ENCODE measurements around the gene SLC8A2.

DNA sequence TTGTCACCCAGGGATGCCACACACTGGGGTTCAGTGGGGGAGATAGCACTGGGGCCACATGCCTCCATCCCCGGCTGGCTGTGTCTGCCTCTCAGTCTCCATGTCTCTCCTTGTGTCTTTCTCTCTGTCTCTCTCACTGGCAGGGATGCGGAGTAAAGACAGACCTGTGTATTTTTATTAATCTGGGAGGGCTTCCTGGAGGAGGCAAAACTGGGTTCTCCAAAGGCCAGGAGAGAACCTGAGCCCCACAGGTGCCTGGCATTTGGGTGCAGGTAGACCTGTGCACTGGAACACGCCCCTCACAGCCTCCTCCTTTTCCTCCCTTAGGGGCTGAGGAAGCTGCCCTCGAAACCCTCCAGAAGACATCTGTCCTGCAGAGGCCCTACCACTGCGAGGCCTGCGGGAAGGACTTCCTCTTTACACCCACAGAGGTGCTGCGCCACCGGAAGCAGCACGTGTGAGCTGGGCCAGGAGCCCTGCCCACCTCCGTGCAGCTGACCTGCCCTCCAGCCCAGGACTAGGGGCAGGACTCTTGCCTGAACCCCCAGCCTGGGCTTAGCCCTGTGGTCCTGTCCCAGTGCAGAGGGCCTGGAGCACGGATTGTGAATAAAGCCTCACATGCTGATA, 89.9 kb downstream of the SLC8A2 start:
- TF ChIP-seq ARNT (IDR thresholded peaks at IDR 0.05) (no peak), SUZ12 (IDR thresholded peaks at IDR 0.05) (no peak), HDGF (IDR thresholded peaks at IDR 0.05; ENCODE audit: borderline replicate concordance) (no peak), ELF4 (IDR thresholded peaks at IDR 0.05) (no peak), SP1 (IDR thresholded peaks at IDR 0.05) (no peak), ZNF384 (IDR thresholded peaks at IDR 0.05) (no peak), NFRKB (IDR thresholded peaks at IDR 0.05) (no peak), FOXM1 (IDR thresholded peaks at IDR 0.05; ENCODE audit: borderline replicate concordance) (no peak), CTBP1 (IDR thresholded peaks at IDR 0.05; ENCODE audit: borderline replicate concordance) (no peak), LEF1 (IDR thresholded peaks at IDR 0.05; ENCODE audit: borderline replicate concordance) (no peak), FOXK2 (IDR thresholded peaks at IDR 0.05) (no peak), FOXA1 (IDR thresholded peaks at IDR 0.05) (no peak), TARDBP (IDR thresholded peaks at IDR 0.05) (no peak)
- TF ChIP-seq, protein P1, sequence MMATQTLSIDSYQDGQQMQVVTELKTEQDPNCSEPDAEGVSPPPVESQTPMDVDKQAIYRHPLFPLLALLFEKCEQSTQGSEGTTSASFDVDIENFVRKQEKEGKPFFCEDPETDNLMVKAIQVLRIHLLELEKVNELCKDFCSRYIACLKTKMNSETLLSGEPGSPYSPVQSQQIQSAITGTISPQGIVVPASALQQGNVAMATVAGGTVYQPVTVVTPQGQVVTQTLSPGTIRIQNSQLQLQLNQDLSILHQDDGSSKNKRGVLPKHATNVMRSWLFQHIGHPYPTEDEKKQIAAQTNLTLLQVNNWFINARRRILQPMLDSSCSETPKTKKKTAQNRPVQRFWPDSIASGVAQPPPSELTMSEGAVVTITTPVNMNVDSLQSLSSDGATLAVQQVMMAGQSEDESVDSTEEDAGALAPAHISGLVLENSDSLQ (IDR thresholded peaks at IDR 0.05): no peak

Measured in HEK293T (cell line).